Measurements from ENCODE around the gene MLIP. TPM values are rescaled to one million over a fixed set of nuclear protein-coding genes. Genes with fewer than 3 reads are reported as not detected.

The MLIP gene
- total and polyA plus RNA-seq, 2 experiments from 2014 or later, result not detected

DNA sequence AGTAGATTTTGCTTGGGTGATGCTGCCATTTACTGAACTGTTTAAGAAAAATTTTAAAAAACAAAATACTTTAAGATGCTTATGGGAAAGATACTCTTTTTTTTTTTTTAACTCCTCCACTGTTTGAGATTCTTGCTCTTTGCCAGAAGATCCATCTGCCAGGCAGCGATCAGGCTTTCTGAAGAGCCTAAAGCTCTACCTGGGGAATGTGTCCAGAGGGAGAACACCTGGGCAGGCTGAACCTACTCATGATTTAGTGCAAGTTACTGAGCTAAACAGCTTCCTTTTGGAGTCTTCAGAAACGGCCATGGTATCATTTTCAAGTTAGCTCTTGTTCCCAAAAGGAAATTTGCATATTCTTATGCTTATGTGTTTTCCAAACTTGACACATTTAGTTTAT lies 23.5 kb upstream of the MLIP start:
- H4K20me1 ChIP-seq (ENCODE audit: insufficient read depth), result no peaks in the 10 kb centered on the region
- TF ChIP-seq EZH2phosphoT487 (IDR thresholded peaks at IDR 0.05; ENCODE audit: insufficient read depth, low read depth) (no peak), EZH2 (IDR thresholded peaks at IDR 0.05; ENCODE audit: insufficient read depth, poor library complexity, severe bottlenecking) (no peak)

GRCh38 chr6:54093326-54093948 lies 17.8 kb upstream of the MLIP start:
- Histone ChIP-seq H3K9me3 (ENCODE audit: low read depth) (no peaks in the 10 kb centered on the region), H3K27me3 (replicated peaks; ENCODE audit: insufficient read depth) (no peaks in the 10 kb centered on the region), H3K79me2 (ENCODE audit: insufficient read depth) (no peaks in the 10 kb centered on the region), H3K9ac (no peak overlapping the region), H3K4me3 (no peak overlapping the region), H3K36me3 (ENCODE audit: low read depth) (no peaks in the 10 kb centered on the region), H2AFZ (no peak overlapping the region), H3K27ac (no peak overlapping the region), H3F3A (ENCODE audit: insufficient read depth) (no peaks in the 10 kb centered on the region), H3K9me2 (ENCODE audit: insufficient read depth) (no peaks in the 10 kb centered on the region), H3K4me1 (ENCODE audit: insufficient read depth) (no peaks in the 10 kb centered on the region), H3K4me2 (ENCODE audit: unreplicated experiment) (no peak overlapping the region), H4K20me1 (ENCODE audit: insufficient read depth) (no peaks in the 10 kb centered on the region)
- DNase-seq, result no peak
- in situ Hi-C loops (cut with MboI), result no loop called here
- WGBS, 2 experiments (ENCODE audit: low coverage in 1 of 2, low lambda C conversion rate in 2 of 2, missing lambda C conversion rate in 2 of 2), result 42% methylated on average over 6 of the region's 6 CpGs
- TF ChIP-seq EZH2 (IDR thresholded peaks at IDR 0.05; ENCODE audit: insufficient read depth, poor library complexity, severe bottlenecking), result no peak

More for the DNA sequence above, 23.5 kb upstream of the MLIP start:
- Histone ChIP-seq H3K4me3 (no peak overlapping the region), H3K4me1 (ENCODE audit: insufficient read depth) (peaks cover 26% of the 10 kb centered on the region), H3K4me2 (ENCODE audit: unreplicated experiment) (no peak overlapping the region), H3K36me3 (ENCODE audit: low read depth) (no peaks in the 10 kb centered on the region), H3K9ac (no peak overlapping the region), H3K27ac (no peak overlapping the region), H3K27me3 (replicated peaks; ENCODE audit: insufficient read depth) (no peaks in the 10 kb centered on the region), H3K79me2 (ENCODE audit: insufficient read depth) (no peaks in the 10 kb centered on the region), H3K9me2 (ENCODE audit: insufficient read depth) (no peaks in the 10 kb centered on the region), H3F3A (ENCODE audit: insufficient read depth) (peaks cover 9% of the 10 kb centered on the region), H2AFZ (no peak overlapping the region), H3K9me3 (ENCODE audit: low read depth) (no peaks in the 10 kb centered on the region)
- in situ Hi-C loops (cut with MboI), result no loop called here
- WGBS, 2 experiments (ENCODE audit: low coverage in 1 of 2, low lambda C conversion rate in 2 of 2, missing lambda C conversion rate in 2 of 2), result 44 to 55% methylated on average over 2 of the region's 2 CpGs
- DNase-seq, result no peak

- in situ Hi-C loops (cut with MboI), result no loop called here
- Histone ChIP-seq H3K79me2 (ENCODE audit: insufficient read depth) (no peaks in the 10 kb centered on the region), H3K36me3 (ENCODE audit: low read depth) (no peaks in the 10 kb centered on the region)
These were observed 16.9 kb upstream of the MLIP start for GRCh38 chr6:54094293-54094692.

DNA sequence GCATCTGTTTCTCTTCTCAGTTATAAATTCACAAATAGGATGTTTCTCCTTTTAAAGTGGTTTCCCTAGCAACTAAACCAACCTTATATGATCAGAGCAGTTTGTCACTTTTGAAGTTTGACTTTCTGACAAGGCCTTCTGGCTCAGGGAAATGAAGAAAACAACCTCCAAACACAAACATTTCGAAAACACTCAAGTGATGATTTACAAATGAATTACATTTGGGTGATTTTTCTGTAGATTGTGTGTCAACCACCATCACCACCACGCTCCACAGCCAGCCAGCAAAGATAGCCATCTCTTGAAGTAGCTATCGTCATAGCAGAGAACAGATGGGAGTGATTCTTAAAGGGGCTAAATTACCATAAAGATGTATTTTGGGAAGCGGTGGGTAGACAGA lies 16.5 kb upstream of the MLIP start:
- no peak overlapping the region for H2AFZ ChIP-seq
- H3K36me3 ChIP-seq (ENCODE audit: low read depth), result no peaks in the 10 kb centered on the region
- in situ Hi-C loops (cut with MboI), result no loop called here
- H3K9me3 ChIP-seq (ENCODE audit: low read depth), result no peaks in the 10 kb centered on the region
- H3F3A ChIP-seq (ENCODE audit: insufficient read depth), result no peaks in the 10 kb centered on the region
- no peaks in the 10 kb centered on the region for H3K9me2 ChIP-seq (ENCODE audit: insufficient read depth)
- no peaks in the 10 kb centered on the region for H3K79me2 ChIP-seq (ENCODE audit: insufficient read depth)
- TF ChIP-seq EZH2 (IDR thresholded peaks at IDR 0.05; ENCODE audit: insufficient read depth, poor library complexity, severe bottlenecking), result no peak
- no peak for TF ChIP-seq EZH2phosphoT487 (IDR thresholded peaks at IDR 0.05; ENCODE audit: insufficient read depth, low read depth)
- H3K4me2 ChIP-seq (ENCODE audit: unreplicated experiment), result no peak overlapping the region
- no peak for DNase-seq
- H3K4me3 ChIP-seq, result no peak overlapping the region
- WGBS, 2 experiments (ENCODE audit: low coverage in 1 of 2, low lambda C conversion rate in 2 of 2, missing lambda C conversion rate in 2 of 2), result 42 to 45% methylated on average over 4 of the region's 4 CpGs
- no peak overlapping the region for H3K27ac ChIP-seq
- no peaks in the 10 kb centered on the region for H3K4me1 ChIP-seq (ENCODE audit: insufficient read depth)
- no peaks in the 10 kb centered on the region for H3K27me3 ChIP-seq (replicated peaks; ENCODE audit: insufficient read depth)
- H3K9ac ChIP-seq, result no peak overlapping the region
- no peaks in the 10 kb centered on the region for H4K20me1 ChIP-seq (ENCODE audit: insufficient read depth)

More at GRCh38 chr6:54094293-54094692, 16.9 kb upstream of the MLIP start:
- H3K9me3 ChIP-seq (ENCODE audit: low read depth), result no peaks in the 10 kb centered on the region
- H3K9ac ChIP-seq, result no peak overlapping the region
- H3F3A ChIP-seq (ENCODE audit: insufficient read depth), result no peaks in the 10 kb centered on the region
- TF ChIP-seq EZH2phosphoT487 (IDR thresholded peaks at IDR 0.05; ENCODE audit: insufficient read depth, low read depth) (no peak), EZH2 (IDR thresholded peaks at IDR 0.05; ENCODE audit: insufficient read depth, poor library complexity, severe bottlenecking) (no peak)
- no peaks in the 10 kb centered on the region for H4K20me1 ChIP-seq (ENCODE audit: insufficient read depth)
- H2AFZ ChIP-seq, result no peak overlapping the region
- H3K4me3 ChIP-seq, result no peak overlapping the region
- no peaks in the 10 kb centered on the region for H3K27me3 ChIP-seq (replicated peaks; ENCODE audit: insufficient read depth)
- H3K9me2 ChIP-seq (ENCODE audit: insufficient read depth), result no peaks in the 10 kb centered on the region
- no peak overlapping the region for H3K27ac ChIP-seq
- no peak overlapping the region for H3K4me2 ChIP-seq (ENCODE audit: unreplicated experiment)
- DNase-seq, result no peak
- H3K4me1 ChIP-seq (ENCODE audit: insufficient read depth), result no peaks in the 10 kb centered on the region

GRCh38 chr6:54095723-54096122 lies 15.5 kb upstream of the MLIP start:
- Histone ChIP-seq H3K27ac (no peak overlapping the region), H3K4me3 (no peak overlapping the region), H4K20me1 (ENCODE audit: insufficient read depth) (no peaks in the 10 kb centered on the region), H2AFZ (no peak overlapping the region), H3K9me3 (ENCODE audit: low read depth) (no peaks in the 10 kb centered on the region), H3K79me2 (ENCODE audit: insufficient read depth) (no peaks in the 10 kb centered on the region), H3K36me3 (ENCODE audit: low read depth) (no peaks in the 10 kb centered on the region), H3K4me2 (ENCODE audit: unreplicated experiment) (no peak overlapping the region), H3K27me3 (replicated peaks; ENCODE audit: insufficient read depth) (no peaks in the 10 kb centered on the region), H3K4me1 (ENCODE audit: insufficient read depth) (no peaks in the 10 kb centered on the region), H3K9ac (no peak overlapping the region), H3K9me2 (ENCODE audit: insufficient read depth) (0 out of 2 replicates have a peak, but pooled peaks cover under 1% of the 10 kb centered on the region), H3F3A (ENCODE audit: insufficient read depth) (no peaks in the 10 kb centered on the region)
- DNase-seq, result no peak
- WGBS, 2 experiments (ENCODE audit: low coverage in 1 of 2, low lambda C conversion rate in 2 of 2, missing lambda C conversion rate in 2 of 2), result 78 to 79% methylated on average over 4 of the region's 4 CpGs
- in situ Hi-C loops (cut with MboI), result no loop called here
- TF ChIP-seq EZH2 (IDR thresholded peaks at IDR 0.05; ENCODE audit: insufficient read depth, poor library complexity, severe bottlenecking), result no peak
- no peak for TF ChIP-seq EZH2phosphoT487 (IDR thresholded peaks at IDR 0.05; ENCODE audit: insufficient read depth, low read depth)
